HG03575 (cell line): ENCODE results near the gene PPEF1.

ENCODE experiments used
- ATAC-seq: cut with Tn5 transposase; IDR thresholded peaks from one replicate; pipeline ENCODE4 v1.9.1; 2021; ENCODE audit not compliant: unreplicated experiment, insufficient number of reproducible peaks, low FRiP score; ENCODE audit errors: extremely low read depth

PPEF1 gene

DNA sequence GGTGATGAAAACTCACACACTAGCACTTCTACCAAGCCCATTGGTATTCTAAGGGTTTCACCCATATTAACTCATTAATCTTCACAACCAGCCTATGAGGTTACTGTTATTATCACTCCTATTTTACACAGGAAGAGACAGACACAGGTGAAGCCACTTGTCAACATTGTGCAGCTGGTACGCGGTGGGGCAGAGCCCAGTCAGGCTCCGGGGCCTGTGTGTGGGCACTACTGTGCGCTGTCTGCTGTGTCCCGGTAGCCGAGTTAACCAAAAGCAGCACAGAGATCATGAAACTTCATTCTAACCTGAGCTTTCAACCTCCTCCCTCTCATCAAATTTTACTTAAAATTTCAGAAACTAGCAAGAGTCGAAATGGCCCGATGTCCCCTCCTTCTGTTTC is 165.2 kb downstream of the PPEF1 start:
- no peak for ATAC-seq

DNA sequence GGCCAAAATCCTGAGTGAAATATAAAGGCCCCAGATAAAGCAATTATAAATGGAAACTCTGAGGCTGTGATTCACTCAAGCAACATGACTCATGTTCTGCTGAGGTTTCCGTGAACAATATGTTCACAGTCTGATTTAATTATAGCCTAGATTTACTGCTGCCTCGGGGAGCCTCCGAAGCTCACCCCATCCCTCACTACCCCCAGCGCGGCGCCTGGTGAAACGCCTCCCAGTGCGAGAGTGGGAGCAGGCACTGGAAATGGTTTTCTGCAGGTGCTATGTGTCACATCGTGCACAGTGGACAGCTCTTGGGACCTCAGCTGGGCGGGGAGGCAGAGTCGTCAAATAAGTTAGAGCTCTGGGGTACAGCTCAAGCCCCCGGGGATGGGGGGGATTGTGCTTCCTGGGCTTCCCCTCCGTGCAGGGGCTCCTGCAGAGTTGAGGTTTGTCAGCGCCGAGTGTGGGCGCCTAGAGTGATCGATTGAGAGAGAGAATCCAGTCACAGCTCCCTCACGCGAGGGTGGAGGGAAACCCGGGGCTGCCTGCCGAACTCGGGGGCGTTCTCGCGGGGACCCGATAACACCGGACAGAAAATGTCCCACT is 165.8 kb downstream of the PPEF1 start:
- ATAC-seq = no peak

DNA sequence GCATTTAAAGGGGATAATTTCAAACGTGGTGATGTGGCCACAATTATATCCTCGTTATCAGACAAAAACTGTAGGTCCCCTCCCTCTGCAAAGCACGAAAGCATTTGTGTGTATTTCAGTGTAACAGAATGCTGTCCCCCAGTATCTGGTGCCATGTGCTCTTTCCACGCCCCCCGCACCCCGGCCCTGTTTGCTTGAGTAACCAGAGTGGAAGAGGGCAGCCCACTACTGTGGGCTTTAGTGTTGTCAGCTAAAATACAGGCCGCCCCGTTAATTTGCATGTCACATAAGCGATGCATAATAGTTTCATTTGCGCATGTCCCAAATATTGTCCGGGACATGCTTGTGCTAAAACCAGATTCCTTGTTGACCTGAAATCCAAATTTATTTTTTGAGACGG is 166.4 kb downstream of the PPEF1 start:
- ATAC-seq = no peak

DNA sequence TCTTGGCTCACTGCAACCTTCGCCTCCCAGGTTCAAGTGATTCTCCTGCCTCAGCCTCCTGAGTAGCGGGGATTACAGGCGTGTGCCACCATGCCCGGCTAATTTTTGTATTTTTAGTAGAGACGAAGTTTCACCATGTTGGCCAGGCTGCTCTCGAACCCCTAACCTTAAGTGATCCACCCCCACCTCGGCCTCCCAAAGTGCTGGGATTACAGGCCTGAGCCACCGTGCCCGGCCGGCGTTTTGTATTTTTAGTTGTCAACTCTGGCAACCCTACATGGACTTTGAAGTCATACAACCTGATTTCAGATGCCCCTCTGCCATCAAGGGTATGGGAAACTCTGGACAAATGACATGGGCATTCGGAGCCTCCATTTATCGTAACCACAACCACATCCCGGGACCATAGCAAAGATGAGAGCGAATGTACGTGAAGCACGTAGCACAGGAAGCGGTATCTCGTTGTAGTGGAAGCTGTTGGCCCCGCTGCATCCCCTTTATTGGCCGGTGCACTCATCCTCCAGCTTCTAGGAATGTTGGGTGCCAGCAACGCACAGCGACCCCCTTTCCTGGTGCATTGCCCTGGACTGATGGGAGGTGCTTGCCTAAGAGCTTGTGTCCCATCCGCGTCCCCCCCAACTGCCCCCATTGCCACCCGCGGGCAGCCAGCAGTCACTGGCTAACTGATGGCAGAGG is 167.3 kb downstream of the PPEF1 start:
- ATAC-seq = no peak

DNA sequence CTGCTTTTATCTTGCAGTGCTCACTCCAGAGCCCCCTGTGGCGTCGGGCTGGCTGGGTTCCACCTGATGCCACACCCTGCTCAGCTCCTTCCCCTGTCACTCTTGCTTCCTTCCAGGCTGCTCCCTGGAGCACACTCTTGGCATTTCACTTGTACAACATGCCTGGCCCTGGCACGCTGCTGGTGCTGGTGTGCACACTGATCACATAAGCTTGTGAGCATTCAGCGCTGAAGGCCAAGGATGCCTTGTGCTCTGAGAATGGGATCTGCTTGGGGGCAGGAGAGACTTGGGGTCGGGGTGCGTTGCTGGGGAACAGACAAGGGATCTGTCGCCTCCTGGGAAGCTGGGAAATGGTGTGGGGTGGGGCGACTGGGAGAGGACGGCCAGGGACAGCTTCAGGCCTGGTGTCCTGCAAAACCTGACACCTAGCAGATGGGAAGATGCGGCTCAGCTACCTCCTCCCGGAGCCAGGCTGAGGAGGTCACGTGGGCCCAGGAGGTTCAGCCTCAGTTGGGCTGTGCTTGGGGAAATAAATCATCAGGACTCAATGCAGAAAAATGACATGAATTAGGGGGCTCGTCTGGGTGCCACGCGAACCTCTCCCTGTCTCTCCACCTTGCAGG is 167.9 kb downstream of the PPEF1 start:
- no peak for ATAC-seq

DNA sequence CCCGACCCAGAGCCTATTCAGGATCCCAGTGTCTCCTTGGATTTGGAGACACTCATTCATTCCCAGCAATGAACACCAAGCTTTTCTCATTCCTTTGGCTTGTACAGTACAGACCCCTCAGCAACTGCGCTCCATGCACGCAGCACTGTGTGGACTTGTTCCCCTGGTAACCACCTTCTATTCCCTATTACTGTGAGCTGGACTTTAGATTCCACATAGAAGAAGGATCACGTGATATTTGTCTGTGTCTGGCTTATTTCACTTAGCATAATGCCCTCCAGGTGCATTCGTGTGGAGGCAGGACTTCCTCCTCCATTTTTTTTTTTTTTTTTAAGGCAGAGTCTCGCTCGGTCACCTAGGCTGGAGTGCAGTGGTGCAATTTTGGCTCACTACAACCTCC is 170.0 kb downstream of the PPEF1 start:
- no peak for ATAC-seq
